Measurements from ENCODE around the gene COL11A2. TPM values are rescaled to one million over a fixed set of nuclear protein-coding genes. Genes with fewer than 3 reads are reported as not detected.

COL11A2 gene
- total RNA-seq, 1 experiment from 2014 or later = 2.3 TPM

DNA sequence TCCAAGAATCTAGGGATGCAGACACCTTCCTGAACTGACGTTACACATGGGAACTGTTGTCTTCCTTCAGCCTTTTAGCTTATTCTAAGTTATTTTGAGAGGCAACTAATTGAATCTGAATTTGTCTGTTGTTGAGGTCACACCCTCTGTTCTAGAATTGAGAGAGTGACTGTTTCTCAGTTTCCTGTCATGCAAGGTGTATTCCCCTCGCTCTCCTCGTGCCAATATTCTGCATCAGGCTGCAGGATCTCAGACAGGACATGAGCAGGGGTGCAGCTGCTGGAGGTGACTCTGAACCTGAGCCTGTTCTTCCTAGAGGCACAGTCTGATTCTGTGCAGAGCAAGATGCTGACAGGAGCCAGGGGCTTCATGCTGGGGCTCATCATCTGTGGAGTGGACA, 63.9 kb downstream of the COL11A2 start:
- Histone ChIP-seq H2BK120ac (ENCODE audit: low read depth, low read length, poor library complexity, severe bottlenecking) (no peak overlapping the region), H4K8ac (replicated peaks; ENCODE audit: insufficient read length, low read depth, low read length) (no peak overlapping the region), H2BK12ac (ENCODE audit: insufficient read length, low read depth, low read length) (no peak overlapping the region), H3K79me2 (ENCODE audit: insufficient read depth, low read length) (peaks cover 6% of the 10 kb centered on the region; the same call in 1 of the 2 replicates), H3K4me1 (ENCODE audit: insufficient read depth, low read length) (peaks cover 2% of the 10 kb centered on the region; the same call in 1 of the 2 replicates), H3K18ac (ENCODE audit: insufficient read length, low read depth, low read length) (no peak overlapping the region), H3K4ac (ENCODE audit: low read depth, low read length) (no peak overlapping the region), H2AK5ac (ENCODE audit: insufficient read length, low read length) (no peak overlapping the region), H3K23ac (ENCODE audit: insufficient read length, low read depth, low read length) (no peak overlapping the region), H3T11ph (ENCODE audit: low read length) (no peak overlapping the region), H3K4me2 (ENCODE audit: insufficient read depth, insufficient read length, low read length) (no peak overlapping the region), H2BK5ac (ENCODE audit: insufficient read length, low read length) (no peak overlapping the region), H4K5ac (ENCODE audit: insufficient read length, low read depth, low read length) (no peak overlapping the region), H2BK15ac (ENCODE audit: low read depth, low read length) (no peak overlapping the region), H3K27me3 (ENCODE audit: insufficient read depth, low read length) (no peaks in the 10 kb centered on the region), H3K79me1 (ENCODE audit: insufficient read depth, low read depth, low read length, poor library complexity, severe bottlenecking) (peaks cover 6% of the 10 kb centered on the region), H3K27ac (ENCODE audit: insufficient read length, low read depth, low read length) (no peak overlapping the region), H2BK20ac (ENCODE audit: low read depth, low read length, poor library complexity, severe bottlenecking) (no peak overlapping the region), H3K9ac (ENCODE audit: extremely low read depth, insufficient read length, low read length) (no peak overlapping the region), H3K56ac (ENCODE audit: insufficient read length, low read depth, low read length) (no peak overlapping the region), H4K91ac (ENCODE audit: insufficient read length, low read depth, low read length) (no peak overlapping the region), H3K14ac (ENCODE audit: insufficient read depth, low read length) (no peak overlapping the region), H2AFZ (ENCODE audit: low read length) (no peak overlapping the region), H3K23me2 (ENCODE audit: insufficient read length, low read depth, low read length, poor library complexity, severe bottlenecking) (no peaks in the 10 kb centered on the region), H3K9me3 (ENCODE audit: control insufficient read depth, low read depth, low read length) (peaks cover 1% of the 10 kb centered on the region), H4K20me1 (ENCODE audit: control insufficient read depth, insufficient read depth, insufficient read length) (no peaks in the 10 kb centered on the region)
- H3K36me3 Mint-ChIP-seq (ENCODE audit: insufficient read depth in 1 of 3, low read depth in 3 of 3) = peaks cover 17 to 55% (median 36%) of the 10 kb centered on the region in 3 experiments
- no peaks in the 10 kb centered on the region; the same call in 1 of the 2 replicates for H3K27me3 Mint-ChIP-seq (ENCODE audit: low read depth)
- no peak overlapping the region for H3K27ac Mint-ChIP-seq
- no peak overlapping the region for H3K4me3 Mint-ChIP-seq
- peaks cover 19 to 25% of the 10 kb centered on the region in 2 experiments for H3K4me1 Mint-ChIP-seq
- peaks cover 10 to 11% of the 10 kb centered on the region in 2 experiments for H3K9me3 Mint-ChIP-seq
- WGBS (ENCODE audit: extremely low coverage, insufficient read length, low lambda C conversion rate) = no CpG with 5 or more reads among the region's 3 CpGs
- no peak for DNase-seq
- TF ChIP-seq, protein P1, sequence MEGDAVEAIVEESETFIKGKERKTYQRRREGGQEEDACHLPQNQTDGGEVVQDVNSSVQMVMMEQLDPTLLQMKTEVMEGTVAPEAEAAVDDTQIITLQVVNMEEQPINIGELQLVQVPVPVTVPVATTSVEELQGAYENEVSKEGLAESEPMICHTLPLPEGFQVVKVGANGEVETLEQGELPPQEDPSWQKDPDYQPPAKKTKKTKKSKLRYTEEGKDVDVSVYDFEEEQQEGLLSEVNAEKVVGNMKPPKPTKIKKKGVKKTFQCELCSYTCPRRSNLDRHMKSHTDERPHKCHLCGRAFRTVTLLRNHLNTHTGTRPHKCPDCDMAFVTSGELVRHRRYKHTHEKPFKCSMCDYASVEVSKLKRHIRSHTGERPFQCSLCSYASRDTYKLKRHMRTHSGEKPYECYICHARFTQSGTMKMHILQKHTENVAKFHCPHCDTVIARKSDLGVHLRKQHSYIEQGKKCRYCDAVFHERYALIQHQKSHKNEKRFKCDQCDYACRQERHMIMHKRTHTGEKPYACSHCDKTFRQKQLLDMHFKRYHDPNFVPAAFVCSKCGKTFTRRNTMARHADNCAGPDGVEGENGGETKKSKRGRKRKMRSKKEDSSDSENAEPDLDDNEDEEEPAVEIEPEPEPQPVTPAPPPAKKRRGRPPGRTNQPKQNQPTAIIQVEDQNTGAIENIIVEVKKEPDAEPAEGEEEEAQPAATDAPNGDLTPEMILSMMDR (conservative IDR thresholded peaks at IDR 0.05) = no peak
